H1 (cell line): Measurements from ENCODE around the gene THEMIS.

Experiments used
- ASH2L ChIP-seq: fragments of 200-600, 300-600 bp; sonication (generic); IDR thresholded peaks from one replicate; pipeline ENCODE4 v1.7.1; 2017; ENCODE audit warnings: low read length
- CEBPB ChIP-seq: IDR thresholded peaks from 2 replicates; pipeline ENCODE4 v1.6.1; 2012; ENCODE audit warnings: low read depth, low read length
- EZH2 ChIP-seq: fragments of 200-600 bp; sonication (generic); IDR thresholded peaks from 2 replicates; pipeline ENCODE4 v1.7.1; 2012; ENCODE audit warnings: low read depth, mild to moderate bottlenecking, moderate library complexity, low read length, inconsistent platforms; ENCODE audit not compliant: severe bottlenecking
- FOSL1 ChIP-seq: IDR thresholded peaks from 2 replicates; pipeline ENCODE4 v1.6.1; 2011; ENCODE audit warnings: mild to moderate bottlenecking, low read depth, low read length, moderate library complexity; ENCODE audit not compliant: insufficient read depth
- POLR2AphosphoS5 ChIP-seq: IDR thresholded peaks from 2 replicates; pipeline ENCODE4 v1.6.1; 2011; ENCODE audit warnings: low read depth, low read length
- SIX5 ChIP-seq: IDR thresholded peaks from 2 replicates; pipeline ENCODE4 v1.6.1; 2011; ENCODE audit warnings: mild to moderate bottlenecking, low read depth, low read length
- TAF1 ChIP-seq: IDR thresholded peaks from 2 replicates; pipeline ENCODE4 v1.6.1; 2011; ENCODE audit warnings: mild to moderate bottlenecking, low read depth, low read length

GRCh38 chr6:127792616-127793015 lies 108.2 kb downstream of the THEMIS start:
- TF ChIP-seq POLR2AphosphoS5 (no peak), TAF1 (no peak), ASH2L (no peak), CEBPB (no peak), SIX5 (no peak), EZH2 (no peak), FOSL1 (no peak)
